Activated CD4-positive, alpha-beta T cell treated with anti-CD3 and anti-CD28 coated beads, Interleukin-2, amount 50 U/mL, for 1 hour (primary cell): ENCODE data around the gene IGF2.
"Not testable (repeated sequence)": the region's sequence is repeated elsewhere in the genome, so short reads cannot be mapped to it uniquely, and the experiment has no call there.

Experiments
- DNase-seq: peaks from one replicate; pipeline ENCODE4 v3.0.0-alpha.2; 2020

The IGF2 gene, protein sequence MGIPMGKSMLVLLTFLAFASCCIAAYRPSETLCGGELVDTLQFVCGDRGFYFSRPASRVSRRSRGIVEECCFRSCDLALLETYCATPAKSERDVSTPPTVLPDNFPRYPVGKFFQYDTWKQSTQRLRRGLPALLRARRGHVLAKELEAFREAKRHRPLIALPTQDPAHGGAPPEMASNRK

DNA sequence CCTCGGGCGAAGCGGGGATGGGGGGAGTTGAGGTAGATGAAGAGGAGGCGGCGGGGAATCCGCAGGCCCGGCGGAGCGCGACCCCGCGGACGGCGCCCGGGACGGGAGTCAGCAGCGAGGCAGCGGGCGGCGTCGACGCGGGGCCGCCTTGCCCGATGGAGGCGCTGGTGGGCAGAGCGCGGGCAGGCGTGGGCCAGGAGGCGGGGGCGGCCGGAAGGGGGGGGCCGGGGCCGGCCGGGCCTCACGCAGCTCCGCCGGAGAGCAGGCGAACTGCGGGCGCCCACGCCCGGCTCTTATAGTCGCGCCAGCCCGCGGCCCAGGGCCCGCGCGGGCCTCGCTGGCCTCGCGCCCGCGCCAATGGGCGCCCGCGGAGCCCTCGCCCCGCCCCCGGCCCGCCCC, at the start of gene IGF2:
TSS of gene IGF2 (minus strand) at position 267 of the 399 bp plus-strand sequence. CDS start 3,866 bp downstream, outside the sequence.
- no peak for DNase-seq

DNA sequence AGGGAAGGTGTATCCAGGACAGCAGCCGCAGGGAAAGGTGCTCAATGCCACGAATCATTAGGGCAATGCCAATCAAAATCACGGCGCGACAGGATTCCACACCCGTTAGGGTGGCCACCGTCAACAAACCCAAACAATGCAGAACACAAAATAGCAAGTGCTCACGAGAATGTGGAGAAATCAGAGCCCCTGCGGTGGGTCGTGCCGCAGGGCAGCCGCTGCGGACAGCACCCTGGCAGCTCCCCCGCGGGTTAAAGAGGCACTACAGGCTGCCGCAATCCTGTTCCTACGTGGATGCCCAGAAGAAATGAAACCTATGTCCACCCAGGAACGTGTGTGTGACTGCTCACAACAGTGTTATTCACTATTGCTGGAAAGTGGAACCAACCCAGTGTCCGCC, 49.6 kb upstream of the IGF2 start:
- no peak for DNase-seq

DNA sequence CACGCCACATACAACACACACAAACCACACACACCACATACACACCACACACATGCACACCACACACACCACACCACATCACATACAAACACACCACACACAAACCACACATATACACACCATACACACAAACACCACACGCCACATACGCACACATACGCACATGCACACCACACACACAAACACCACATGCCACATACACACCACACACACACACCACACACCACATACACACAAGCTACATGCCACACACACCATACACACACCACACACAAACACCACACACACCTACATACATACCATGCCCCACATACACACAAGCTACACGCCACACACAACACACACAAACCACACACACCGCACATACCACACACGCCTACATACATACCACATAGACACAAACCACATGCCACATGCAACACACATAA, 48.1 kb upstream of the IGF2 start:
- DNase-seq, result no peak

DNA sequence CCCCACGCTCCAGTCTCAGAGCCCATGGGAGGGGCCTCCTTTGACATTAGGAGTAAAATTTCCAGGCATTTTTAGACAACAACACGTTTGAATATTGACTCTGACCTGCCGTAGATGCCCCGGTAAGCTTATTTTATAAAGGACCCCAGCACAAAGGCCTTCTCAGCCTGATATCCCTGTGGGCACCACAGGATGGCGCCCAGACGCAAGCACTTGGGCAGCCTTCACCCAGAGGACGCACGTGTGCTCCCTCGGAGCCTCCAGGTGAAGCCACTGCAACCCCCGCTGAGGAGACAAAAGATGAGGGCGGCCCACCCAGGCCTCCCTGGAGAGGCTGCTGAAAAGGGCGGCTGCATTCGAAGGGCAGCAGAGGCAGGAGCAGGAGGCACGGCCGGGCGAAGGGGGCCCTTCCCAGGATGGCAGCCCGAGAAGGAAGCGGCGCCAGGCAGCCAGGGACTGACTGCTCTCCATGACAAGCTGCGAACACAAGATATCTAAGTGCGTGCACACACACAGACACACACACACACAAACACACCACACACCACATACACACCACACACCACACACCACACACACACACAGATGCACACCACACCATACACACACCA, 47.6 kb upstream of the IGF2 start:
- peak; percentile 40 for DNase-seq

DNA sequence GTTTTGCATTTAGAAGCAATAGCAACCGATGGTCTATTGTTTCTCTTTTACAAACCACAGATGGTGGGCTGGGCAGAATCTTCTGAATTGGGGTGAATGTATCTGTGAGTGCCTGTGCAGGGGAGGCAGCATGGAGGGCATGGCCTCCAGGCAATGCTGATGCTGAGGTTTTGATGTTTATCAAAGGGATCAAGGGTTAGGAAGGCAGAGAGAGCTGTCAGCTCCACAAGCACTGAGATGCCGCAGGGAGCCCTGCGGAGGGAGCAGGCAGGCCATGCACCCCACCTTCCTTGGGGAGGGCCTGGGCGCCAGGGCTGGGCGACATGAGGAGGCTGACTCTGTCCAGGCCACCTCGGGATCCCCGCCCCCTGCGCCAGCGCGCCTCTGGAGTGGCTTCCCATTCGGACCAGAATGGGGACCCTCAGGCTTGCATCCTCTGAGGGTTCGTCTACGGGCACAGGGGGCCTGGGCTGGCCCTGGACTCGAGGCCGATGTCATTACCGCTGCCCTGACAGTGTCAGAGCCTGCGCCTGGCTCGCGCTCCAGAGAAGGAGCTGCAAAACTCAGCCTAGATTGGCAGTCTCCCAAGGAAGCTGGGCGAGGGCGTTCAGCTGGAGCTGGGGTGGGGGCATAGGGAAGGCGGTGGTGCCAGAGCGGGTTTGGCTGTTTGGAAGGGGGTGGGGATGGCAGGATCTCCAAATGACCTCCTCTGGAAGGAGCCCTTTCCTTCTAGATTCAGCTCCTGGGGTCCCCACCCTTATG, 46.3 kb upstream of the IGF2 start:
- DNase-seq, result no peak

DNA sequence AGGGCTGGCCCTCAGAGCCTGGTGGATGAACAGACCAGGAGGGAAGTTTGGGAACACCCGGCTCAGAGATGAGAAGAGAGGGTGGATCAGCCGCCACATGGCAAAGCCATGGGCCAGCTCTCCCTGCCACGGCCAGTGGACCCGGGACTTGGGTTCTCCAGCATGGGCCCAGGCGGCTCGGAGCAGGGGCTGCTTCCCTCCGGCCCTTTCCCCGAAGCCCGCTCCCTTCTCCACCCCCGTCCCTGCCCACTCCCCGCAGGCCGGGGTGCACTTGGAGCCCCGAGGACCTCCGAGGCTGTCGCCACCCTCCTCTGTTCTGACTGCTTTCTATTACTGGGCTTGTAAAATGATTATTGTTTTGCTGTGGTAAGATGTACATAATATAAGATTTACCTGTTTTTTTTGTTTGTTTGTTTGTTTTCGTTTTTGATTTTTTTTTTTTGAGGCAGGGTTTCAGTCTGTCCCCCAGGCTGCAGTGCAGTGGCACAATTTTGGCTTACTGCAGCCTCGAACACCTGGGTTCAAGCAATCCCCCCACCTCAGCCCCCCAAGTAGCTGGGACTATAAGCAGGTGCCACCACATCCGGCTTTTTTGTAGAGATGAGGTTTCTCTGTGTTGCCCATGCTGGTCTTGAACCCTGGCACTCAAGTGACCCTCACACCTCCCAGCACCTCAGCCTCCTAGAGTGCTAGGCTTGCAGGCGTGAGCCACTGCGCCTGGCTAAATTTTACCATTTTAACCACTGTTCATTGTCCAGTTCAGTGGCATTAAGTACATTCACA, 43.7 kb upstream of the IGF2 start:
- DNase-seq, result no peak

DNA sequence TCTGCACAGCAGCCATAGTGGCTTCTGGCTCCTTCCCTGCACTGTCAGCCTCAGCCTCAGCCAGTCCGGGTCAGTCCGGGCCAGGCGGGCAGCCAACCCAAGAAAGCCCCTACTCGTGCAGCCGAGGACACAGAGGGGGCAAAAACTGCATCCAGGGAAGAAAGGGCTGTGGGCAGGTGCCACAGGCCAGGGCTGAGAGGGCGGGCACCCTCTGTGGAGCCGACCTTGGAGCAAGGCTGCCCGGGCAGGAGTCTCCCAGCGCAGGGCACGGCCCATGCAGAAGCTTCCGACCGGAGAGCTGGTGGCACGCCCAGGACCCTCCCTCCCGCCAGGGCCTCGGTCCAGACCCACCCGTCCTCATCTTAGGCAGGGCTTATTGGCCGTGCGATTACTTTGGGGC, 42.9 kb upstream of the IGF2 start:
- DNase-seq, result no peak

DNA sequence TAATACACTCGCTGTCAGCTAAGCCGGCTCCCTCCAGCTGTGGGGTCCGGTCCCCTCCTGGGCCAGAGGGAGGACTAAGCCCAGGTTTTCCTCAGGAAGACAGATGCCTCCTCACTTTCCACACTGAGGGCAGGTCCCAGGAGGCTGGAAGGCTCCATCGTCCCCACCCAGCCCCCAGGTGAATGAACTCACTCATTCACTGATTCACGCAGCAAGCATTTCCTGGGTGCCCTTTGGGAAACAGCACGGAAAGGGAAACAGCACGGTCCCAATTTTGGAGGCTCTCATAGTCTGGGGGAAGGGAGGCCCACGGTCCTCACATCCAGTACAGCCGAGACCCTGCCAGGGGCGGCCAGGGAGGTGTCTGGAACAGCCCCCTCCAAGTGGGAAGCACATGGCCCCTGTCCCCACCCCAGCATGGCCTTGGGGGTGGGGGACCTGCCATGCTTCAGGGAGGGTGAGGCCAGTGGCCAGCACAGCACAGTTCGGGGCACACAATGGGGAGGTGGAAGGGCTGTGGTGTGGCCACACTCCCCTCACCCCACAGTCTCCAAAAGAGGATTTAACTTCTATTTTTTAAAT, 41.7 kb upstream of the IGF2 start:
- DNase-seq, result no peak

DNA sequence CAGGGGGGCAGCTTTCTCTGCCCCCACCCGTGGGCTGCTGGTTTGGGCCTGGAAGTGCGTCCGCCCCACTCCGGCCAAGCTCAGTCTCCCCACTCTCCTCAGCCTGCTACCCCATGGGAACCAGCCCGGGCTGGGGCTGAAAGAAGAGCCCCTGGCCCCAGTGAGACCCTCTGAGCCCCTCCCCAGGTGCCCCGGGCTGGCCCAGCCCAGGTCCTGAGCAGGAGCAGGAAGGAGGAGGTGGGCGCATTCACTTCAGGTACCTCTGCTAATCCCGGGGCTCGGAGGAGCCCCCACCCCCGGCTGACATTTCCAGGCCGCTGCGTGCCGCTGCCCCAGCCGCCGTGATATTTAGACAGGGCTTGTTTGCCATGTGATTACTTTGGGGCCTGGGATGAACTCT, 41.2 kb upstream of the IGF2 start:
- DNase-seq, result no peak

DNA sequence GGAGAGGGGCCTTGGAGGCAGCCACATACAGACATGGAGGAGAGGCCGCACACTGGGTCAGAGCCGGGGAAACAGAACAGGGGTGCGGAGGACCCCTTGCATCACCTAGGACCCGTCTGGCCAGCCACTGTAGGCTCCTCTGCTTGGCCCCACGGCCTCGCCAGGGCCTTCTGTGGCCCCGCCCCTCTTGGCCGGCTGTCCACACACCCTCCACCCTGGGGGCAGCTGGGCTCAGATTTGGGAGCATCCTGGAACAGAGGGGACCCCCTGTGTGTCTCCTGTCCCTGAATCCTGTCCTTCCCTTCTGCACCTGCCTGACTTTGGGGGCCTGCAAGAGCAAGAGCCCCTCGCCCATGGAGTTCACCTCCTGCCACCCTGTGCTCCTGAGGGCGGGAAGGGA, 40.3 kb upstream of the IGF2 start:
- DNase-seq, result no peak

DNA sequence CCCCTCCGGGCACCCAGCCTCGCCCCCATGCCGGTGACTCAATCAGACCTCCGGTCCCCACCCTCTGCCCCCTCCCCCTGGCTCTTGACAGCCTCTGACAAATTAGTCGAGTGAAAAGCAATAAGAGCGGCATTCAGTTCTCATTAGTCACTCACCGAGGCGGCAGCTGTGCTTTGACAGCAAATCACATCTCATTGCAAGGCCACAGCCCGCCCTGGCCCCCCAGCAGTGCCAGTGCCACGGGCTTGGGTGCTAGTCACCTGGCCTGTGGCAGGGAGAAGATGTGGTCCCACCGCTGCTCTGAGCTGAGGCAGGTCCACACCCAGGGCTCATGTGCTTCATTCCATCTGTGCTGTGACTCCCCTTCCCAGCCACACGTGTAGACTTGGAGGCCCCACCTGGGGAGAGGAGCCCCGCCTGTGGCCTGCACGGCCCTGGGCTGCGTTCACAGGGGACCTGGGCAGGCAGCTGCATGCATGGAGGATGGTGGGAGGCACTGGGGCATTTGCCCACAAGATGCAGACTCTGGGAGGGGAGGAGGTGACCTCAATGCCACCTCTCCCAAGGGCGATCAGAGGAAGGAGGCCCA, 39.8 kb upstream of the IGF2 start:
- no peak for DNase-seq

DNA sequence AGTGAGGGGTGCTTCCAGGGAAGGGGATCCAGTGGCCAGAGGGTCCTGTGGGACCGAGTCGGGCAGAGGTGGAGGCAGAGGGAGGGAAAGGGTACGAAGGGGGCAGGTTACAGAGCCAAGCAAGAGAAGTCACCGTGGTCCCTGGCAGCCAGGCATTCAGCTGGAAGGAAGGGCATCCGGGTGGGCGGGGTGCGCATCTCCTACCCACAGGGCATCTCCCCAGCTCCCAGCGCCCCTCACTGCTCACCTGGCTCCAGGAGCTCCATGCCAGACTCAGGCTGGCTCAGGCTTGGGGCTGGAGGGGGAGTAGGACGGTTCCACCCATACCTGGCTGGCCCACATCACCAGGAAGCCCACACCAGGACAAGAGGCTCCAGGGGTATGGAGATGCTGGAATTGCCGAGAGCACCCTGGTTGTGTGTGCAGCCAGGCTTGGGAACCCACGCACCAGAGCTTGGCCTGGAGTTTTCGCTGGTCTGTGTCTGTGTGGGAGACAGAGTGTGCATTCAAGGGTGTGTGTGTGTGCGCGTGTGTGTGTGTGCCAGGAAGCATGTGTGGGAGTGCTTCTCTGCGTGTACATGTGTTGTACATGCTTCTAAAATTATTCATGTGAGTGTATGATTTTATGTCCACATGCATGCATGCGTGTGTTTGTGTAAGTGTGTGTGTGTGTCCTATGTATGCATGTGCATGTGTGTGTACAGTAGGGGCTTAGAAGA, 39.0 kb upstream of the IGF2 start:
- DNase-seq, result not testable (repeated sequence)

DNA sequence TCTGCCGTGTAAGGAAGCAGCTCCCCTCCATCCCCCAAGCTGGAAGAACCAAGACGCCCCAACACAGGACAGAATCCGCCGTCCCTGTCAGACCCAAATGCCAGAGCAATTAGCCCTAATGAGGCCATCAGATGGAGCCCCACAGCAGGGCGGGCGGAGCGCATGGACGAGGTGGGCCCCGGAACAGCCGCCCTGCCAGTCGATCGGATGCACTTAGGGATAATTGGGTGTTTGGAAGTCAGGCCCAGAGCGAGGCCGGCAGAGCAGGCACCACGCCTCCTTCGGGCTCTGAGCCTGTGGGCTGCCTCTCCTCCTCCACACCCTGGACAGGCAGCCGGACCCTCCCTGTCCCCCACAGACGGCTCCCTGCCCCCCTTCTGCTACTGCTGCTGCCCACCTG, 37.9 kb upstream of the IGF2 start:
- DNase-seq, result no peak

DNA sequence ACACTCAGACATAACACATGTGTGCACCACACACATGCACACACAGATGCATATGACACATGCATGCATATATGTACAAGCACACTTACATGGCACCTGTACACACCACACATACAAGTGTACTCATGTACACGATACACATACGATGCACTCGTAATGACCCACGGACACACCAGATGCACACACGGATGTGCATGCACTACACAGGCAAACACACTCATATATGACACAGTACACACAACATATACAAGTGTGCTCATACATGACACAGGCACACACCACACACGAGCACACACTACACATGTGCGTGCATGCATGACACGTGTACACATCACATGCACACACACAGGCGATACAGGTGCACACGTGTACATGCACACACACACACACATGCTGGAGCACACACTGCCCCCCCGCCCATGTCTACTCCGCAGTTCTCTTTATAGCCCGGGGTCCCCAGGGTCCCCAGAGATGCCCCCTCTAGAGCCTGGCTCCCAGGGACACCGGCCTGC, 37.3 kb upstream of the IGF2 start:
- DNase-seq, result no peak

DNA sequence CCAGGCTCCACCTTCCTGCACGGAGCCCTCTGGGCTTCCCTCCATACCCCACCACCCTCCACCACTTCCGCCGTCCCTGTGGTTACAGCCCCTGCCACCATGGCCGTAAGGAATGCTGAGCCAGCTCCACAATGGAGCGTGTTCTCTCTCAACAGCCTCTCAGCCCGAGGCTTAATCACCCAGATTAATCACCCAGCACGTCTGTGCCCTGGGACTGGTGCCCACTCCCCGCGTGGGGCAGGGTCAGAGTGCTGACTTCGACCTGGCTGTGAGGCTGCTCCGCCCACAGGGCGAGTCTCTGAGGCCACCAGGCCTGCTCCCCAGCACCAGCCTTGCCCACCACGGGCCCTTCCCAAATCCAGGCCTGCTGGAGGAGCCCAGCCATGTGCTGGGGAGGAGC, 36.5 kb upstream of the IGF2 start:
- no peak for DNase-seq

DNA sequence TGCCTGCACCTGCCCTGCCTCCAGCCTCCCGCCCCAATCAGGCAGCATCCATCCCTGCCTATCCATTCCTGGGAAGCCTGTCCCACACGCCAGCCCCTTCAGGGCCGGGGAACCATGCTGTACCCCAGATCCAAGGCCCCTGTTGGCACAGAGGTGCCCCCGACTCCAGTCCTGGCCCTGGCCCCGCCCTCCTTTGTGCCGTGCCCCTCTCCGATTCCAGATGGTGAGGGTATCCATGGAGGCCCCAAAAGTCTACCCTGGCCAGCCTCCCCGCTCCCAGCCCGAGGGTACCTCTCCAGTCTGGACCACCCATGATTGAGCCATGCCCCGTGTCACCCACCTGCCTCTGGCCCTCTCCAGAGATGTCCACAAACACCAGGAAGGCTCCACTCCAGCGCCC, 35.2 kb upstream of the IGF2 start:
- DNase-seq, result no peak

DNA sequence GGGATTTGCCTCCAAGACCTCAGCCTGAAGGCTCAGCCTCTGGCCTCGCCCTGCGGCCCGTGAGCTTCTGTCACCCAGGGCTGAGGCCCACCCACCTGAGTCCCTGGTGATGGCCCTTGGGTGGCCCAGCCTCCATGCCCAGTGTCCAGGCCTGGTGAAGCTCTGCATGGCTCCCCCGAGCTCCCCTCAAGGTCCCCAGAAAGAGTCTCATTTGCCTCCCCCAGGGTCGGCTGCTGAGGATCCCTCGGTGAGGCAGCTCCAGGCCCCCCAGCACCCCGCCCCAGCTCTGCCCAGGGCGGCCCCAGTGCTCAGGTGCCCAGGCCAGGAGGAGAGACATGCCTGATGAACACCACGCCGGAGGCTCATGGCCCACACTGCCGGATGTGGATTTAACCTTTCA, 34.6 kb upstream of the IGF2 start:
- no peak for DNase-seq

DNA sequence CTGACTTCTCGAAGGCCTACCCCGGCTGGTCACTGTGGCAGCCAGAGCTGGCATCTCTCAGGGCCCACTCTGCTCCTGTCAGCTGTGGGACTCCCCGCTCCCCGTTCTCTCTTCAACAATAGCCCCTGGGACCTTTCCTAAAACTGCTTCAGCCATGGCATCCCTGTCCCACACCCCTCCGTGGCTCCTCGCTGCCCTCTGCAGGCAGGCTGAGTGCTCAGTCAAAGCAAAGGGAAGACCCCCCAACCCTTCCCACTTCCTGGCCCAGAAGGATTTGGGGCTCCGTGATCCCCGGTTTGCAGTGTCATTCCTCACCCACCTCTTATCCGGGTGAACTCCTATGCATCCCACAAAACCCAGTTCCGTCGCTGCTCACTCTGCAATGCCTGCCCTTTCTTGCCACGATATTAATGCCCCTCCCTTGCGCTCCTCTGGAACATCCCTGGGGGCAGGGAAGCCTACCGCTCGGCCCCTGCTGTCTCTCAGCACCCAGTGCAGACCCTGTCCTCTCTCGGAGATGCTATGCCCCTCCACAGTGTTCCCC, 34.0 kb upstream of the IGF2 start:
- no peak for DNase-seq

DNA sequence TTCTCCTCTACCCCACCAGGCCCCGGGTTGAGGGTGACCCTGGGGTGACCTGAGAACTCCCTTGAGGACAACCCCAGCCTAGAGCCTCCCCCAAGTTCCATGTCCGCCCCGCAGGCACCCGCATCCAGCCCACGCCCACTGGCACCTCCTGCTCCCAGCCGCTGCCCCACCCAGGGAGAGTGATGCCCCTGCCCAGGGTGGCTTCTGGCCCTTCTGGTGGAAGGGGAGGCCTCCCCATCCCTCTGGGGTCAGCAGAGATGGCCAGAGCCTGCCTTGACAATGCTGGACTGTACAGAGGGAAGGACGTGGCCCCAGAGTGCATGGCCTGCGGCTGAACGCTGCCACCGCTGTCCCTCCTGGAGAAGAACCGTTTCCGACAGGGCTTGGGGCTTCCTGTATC, 33.5 kb upstream of the IGF2 start:
- DNase-seq, result no peak

DNA sequence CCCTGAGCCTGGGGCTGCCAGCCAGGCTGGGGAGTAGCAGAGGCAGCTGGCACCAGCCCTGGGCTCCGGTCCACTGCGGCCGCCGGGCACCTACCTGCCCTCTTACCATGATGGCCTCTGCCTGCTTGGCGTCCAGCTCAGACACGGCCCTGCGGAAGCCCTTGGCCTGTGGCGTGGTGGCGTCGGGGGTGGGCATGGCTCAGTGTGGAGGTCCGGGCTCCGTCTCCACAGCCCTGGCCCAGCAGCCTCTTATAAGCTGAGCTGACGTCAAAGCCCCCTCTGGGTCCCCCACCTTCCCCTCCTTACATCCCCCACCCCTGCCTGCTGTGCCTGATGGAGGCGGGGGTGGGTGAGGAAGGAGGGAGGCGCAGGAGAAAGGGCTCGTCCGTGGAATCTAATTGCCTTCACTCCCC, 32.4 kb upstream of the IGF2 start, which contains the start of gene TH:
TSS of gene TH (minus strand) at position 225 of the 413 bp plus-strand sequence. CDS start at position 196, 29 bp downstream.
- DNase-seq, result no peak
